K562 (cell line): ENCODE results near the gene UNC5B. TPM values are rescaled to one million over a fixed set of nuclear protein-coding genes. Genes with fewer than 3 reads are reported as not detected.

ENCODE experiments used
- ATAC-seq: fragments of 200-7000 bp; cut with Tn5 transposase; 3 replicates; pipeline ENCODE4 v1.9.1; 2020; ENCODE audit warnings: moderate library complexity
- BruUV-seq: library from RNA; stranded (reverse); fragments of 400-500 nt; replicated peaks from 2 replicates; lab custom pipeline; 2021; lab: Mats Ljungman, UMichigan
- CTCF ChIA-PET: fragments of 300-600 bp; formaldehyde crosslinking; extraction: SDS; loops from one replicate; lab custom pipeline; 2021; ENCODE audit warnings: low intra/inter-chr PET ratio; lab: Yijun Ruan, JAX
- POLR2A ChIA-PET: fragments of 300-600, 350-650 bp; sonication (Branson Sonifier 250); formaldehyde crosslinking; extraction: SDS; loops from one replicate; lab custom pipeline; 2021; ENCODE audit warnings: antibody characterized with exemption, inconsistent platforms; lab: Yijun Ruan, JAX
- DNase-seq, 4 experiments: peaks; one replicate each; pipeline versions ENCODE4 v3.0.0 to v3.0.0-alpha.2; 2011 to 2018; ENCODE audit warnings: low spot score in 3 of 4, mixed read lengths in 3 of 4; ENCODE audit errors: extremely low read depth in 1 of 4
- FAIRE-seq: peaks from 2 replicates; lab custom pipeline; 2011; peaks lifted over from hg19 to GRCh38; lab: Jason Lieb, UNC
- H2AFZ ChIP-seq: 2 replicates; pipeline ENCODE4 v1.6.0; 2011; ENCODE audit warnings: low read depth, low read length, control low read depth, inconsistent platforms
- H3K27ac ChIP-seq: fragments of 200-600 bp; 3 replicates; pipeline ENCODE4 v1.8.0; 2011; ENCODE audit warnings: low read depth, mild to moderate bottlenecking, control low read depth, inconsistent platforms, low read length, moderate library complexity, mixed read lengths; ENCODE audit errors: extremely low read depth
- H3K27me3 ChIP-seq, 2 experiments: fragments of 300-600 bp in 1 of 2; 2 replicates in 1 of 2; 3 replicates in 1 of 2; pipeline versions ENCODE4 v1.6.0 to v1.8.0; 2011; ENCODE audit warnings: inconsistent platforms in 2 of 2, low read length in 2 of 2, mild to moderate bottlenecking in 1 of 2, mixed read lengths in 1 of 2, moderate library complexity in 1 of 2; ENCODE audit not compliant: control insufficient read depth in 2 of 2, insufficient read depth in 2 of 2
- H3K36me3 ChIP-seq: fragments of 300-600 bp; 3 replicates; pipeline ENCODE4 v1.8.0; 2011; ENCODE audit warnings: mild to moderate bottlenecking, low read length, inconsistent platforms; ENCODE audit not compliant: control insufficient read depth, insufficient read depth
- H3K4me1 ChIP-seq, 2 experiments: fragments of 200-600 bp in 1 of 2; replicated peaks in 1 of 2; 2 replicates in 1 of 2; 3 replicates in 1 of 2; pipeline versions ENCODE4 v1.5.1 to v1.8.0; 2011; ENCODE audit warnings: inconsistent platforms in 2 of 2, low read length in 2 of 2, mild to moderate bottlenecking in 1 of 2, mixed read lengths in 1 of 2, moderate library complexity in 1 of 2; ENCODE audit not compliant: control insufficient read depth in 2 of 2, insufficient read depth in 2 of 2
- H3K4me2 ChIP-seq: 2 replicates; pipeline ENCODE4 v1.6.1; 2011; ENCODE audit warnings: low read length, control low read depth, inconsistent platforms, mixed read lengths; ENCODE audit not compliant: insufficient read depth
- H3K4me3 ChIP-seq: fragments of 200-600 bp; sonication (generic), shearing (Covaris generic); 2 replicates; pipeline ENCODE4 v1.5.1; 2016; ENCODE audit warnings: control low read depth, inconsistent platforms
- H3K79me2 ChIP-seq: fragments of 200-600 bp; 3 replicates; pipeline ENCODE4 v1.8.0; 2011; ENCODE audit warnings: low read length, inconsistent platforms; ENCODE audit not compliant: control insufficient read depth, insufficient read depth
- H3K9ac ChIP-seq, 2 experiments: 2 replicates each; pipeline versions ENCODE4 v1.6.0 to v1.6.1; 2011; ENCODE audit warnings: low read depth in 2 of 2, low read length in 2 of 2, control low read depth in 1 of 2, inconsistent platforms in 1 of 2, mild to moderate bottlenecking in 1 of 2, mixed read lengths in 1 of 2; ENCODE audit not compliant: insufficient read depth in 1 of 2
- H3K9me1 ChIP-seq: one replicate; pipeline ENCODE4 v1.6.0; 2011; ENCODE audit warnings: inconsistent platforms, mild to moderate bottlenecking, low read length, moderate library complexity; ENCODE audit not compliant: control insufficient read depth, insufficient read depth
- H3K9me3 ChIP-seq: replicated peaks from 2 replicates; pipeline ENCODE4 v1.5.1; 2011; ENCODE audit warnings: low read depth, low read length, inconsistent platforms; ENCODE audit not compliant: control insufficient read depth, insufficient read depth
- H4K20me1 ChIP-seq: replicated peaks from 2 replicates; pipeline ENCODE4 v1.6.1; 2011; ENCODE audit warnings: low read length, inconsistent platforms, mixed read lengths; ENCODE audit not compliant: control insufficient read depth, insufficient read depth
- CTCF ChIP-seq, 3 experiments: IDR thresholded peaks in 2 of 3; conservative IDR thresholded peaks in 1 of 3; 2 replicates each; pipeline ENCODE4 v1.5.1; 2011 to 2012; ENCODE audit warnings: low read length in 3 of 3, mild to moderate bottlenecking in 3 of 3, control low read depth in 2 of 3, improper control_type of control experiment in 1 of 3, inconsistent platforms in 1 of 3, low read depth in 1 of 3, mixed read lengths in 1 of 3, moderate library complexity in 1 of 3; ENCODE audit not compliant: insufficient read depth in 2 of 3
- E2F6 ChIP-seq, 2 experiments: IDR thresholded peaks; 2 replicates each; pipeline ENCODE4 v1.6.1; 2011; ENCODE audit warnings: borderline replicate concordance in 1 of 2, control low read depth in 1 of 2, low read depth in 1 of 2, low read length in 1 of 2, mild to moderate bottlenecking in 1 of 2, mixed read lengths in 1 of 2, moderate library complexity in 1 of 2; ENCODE audit not compliant: insufficient read depth in 1 of 2, insufficient read length in 1 of 2, poor library complexity in 1 of 2, severe bottlenecking in 1 of 2; ENCODE audit errors: extremely low read depth in 1 of 2
- HMG20A ChIP-seq: fragments of 450-650 bp; formaldehyde crosslinking; conservative IDR thresholded peaks from 2 replicates; pipeline ENCODE4 v1.4.0; 2020; ENCODE audit warnings: mild to moderate bottlenecking, mixed read lengths
- ILK ChIP-seq: fragments of 450-650 bp; IDR thresholded peaks from 2 replicates; pipeline ENCODE4 v1.6.1; 2016; ENCODE audit warnings: missing genetic modification characterization, low read depth, mild to moderate bottlenecking, missing compliant biosample characterization, moderate library complexity, borderline replicate concordance
- SAP30 ChIP-seq: fragments of 200-600 bp; sonication (generic); IDR thresholded peaks from 2 replicates; pipeline ENCODE4 v1.6.1; 2012; ENCODE audit warnings: borderline replicate concordance, low read depth, mild to moderate bottlenecking, moderate library complexity, low read length, control low read depth, inconsistent platforms; ENCODE audit not compliant: insufficient read depth, poor library complexity, severe bottlenecking
- ZBTB1 ChIP-seq: sonication (generic); formaldehyde crosslinking; IDR thresholded peaks from 2 replicates; pipeline ENCODE4 v1.8.1; 2023; ENCODE audit warnings: missing genetic modification reagents, low read depth, mild to moderate bottlenecking, borderline replicate concordance
- ZNF408 ChIP-seq: fragments of 250-450 bp; sonication (Bioruptor Pico); IDR thresholded peaks from 2 replicates; pipeline ENCODE4 v1.4.0; 2020; ENCODE audit warnings: low read depth, mild to moderate bottlenecking, moderate library complexity
- ZNF668 ChIP-seq: fragments of 250-450 bp; sonication (Bioruptor Pico); IDR thresholded peaks from 2 replicates; pipeline ENCODE4 v1.8.0; 2022; ENCODE audit warnings: mild to moderate bottlenecking, inconsistent platforms
- WGBS: fragments of 100-300 bp; shearing (Covaris generic); methylation state at CpG from one replicate; pipeline ENCODE4 v1.1.6; 2016; ENCODE audit warnings: low coverage, mixed read lengths; ENCODE audit not compliant: insufficient coverage; ENCODE audit errors: missing lambda C conversion rate; 5-methylcytosine and 5-hydroxymethylcytosine counted together
- in situ Hi-C: fragments of 300-500 bp; cut with MboI; formaldehyde crosslinking; loops from 4 replicates; pipeline ENCODE4 v1.15.0; 2018; ENCODE audit warnings: inconsistent platforms, mixed read lengths
- intact Hi-C: fragments of 100-400 bp; cut with micrococcal nuclease; formaldehyde crosslinking; loops from 2 replicates; pipeline ENCODE4 v1.14.2; 2022
- polyA plus RNA-seq, 8 experiments: library from polyadenylated mRNA; depleted of rRNA in 4 of 8; stranded (reverse) in 5 of 8; unstranded in 3 of 8; fragments of >200 nt; fragmentation: Nextera tagmentation in 2 of 8; fragmentation: Illumina TruSeq in 1 of 8; extraction: Ambion mirVana in 2 of 8; extraction: Trizol in 1 of 8; gene quantifications; 2 replicates each; pipeline versions ENCODE4 v1.2.1 to v1.2.3, GENCODE V29; 2011 to 2014; ENCODE audit warnings: inconsistent platforms in 1 of 8, missing spikeins in 1 of 8
- total RNA-seq, 7 experiments: library from RNA; depleted of rRNA in 6 of 7; stranded (reverse); fragments of >200 nt in 6 of 7; fragmentation: Illumina TruSeq in 2 of 7; extraction: Trizol in 2 of 7; gene quantifications; 2 replicates each; pipeline versions ENCODE4 v1.2.1 to v1.2.3, GENCODE V29; 2011 to 2021; ENCODE audit warnings: low replicate concordance in 1 of 7

UNC5B gene
- total and polyA plus RNA-seq, 9 of the 15 experiments (the other 6 are each of a cell fraction or from before 2014, with no cell fraction given): 0.10 to 8.4 (median 2.1) TPM

GRCh38 chr10:71236286-71236685 is 23.9 kb downstream of the UNC5B start:
- Histone ChIP-seq H3K9ac (no peak overlapping the region), H3K79me2 (no peaks in the 10 kb centered on the region), H3K9me3 (no peaks in the 10 kb centered on the region), H4K20me1 (peaks cover 4% of the 10 kb centered on the region; the same call in 1 of the 2 replicates), H3K4me1 (peaks cover 40 to 51% of the 10 kb centered on the region in 2 experiments), H3K27ac (no peak overlapping the region), H3K4me3 (no peak overlapping the region), H3K36me3 (no peaks in the 10 kb centered on the region), H3K27me3 (peaks cover 0 to 11% of the 10 kb centered on the region in 2 experiments; a peak in 2 of 5 replicates), H2AFZ (no peak overlapping the region), H3K4me2 (no peak overlapping the region), H3K9me1 (no peaks in the 10 kb centered on the region)
- ChIA-PET POLR2A (interaction anchor here (0.5 to 1.6 kb wide), 5 partner anchors 13 to 51 kb away, joined by 3 to 4 read pairs (median 3); no protein-coding TSS in a partner anchor), CTCF (interaction anchor here (0.6 kb wide), 1 partner anchor 10 kb away, joined by 3 read pairs; no protein-coding TSS in a partner anchor)
- DNase-seq (no peak), ATAC-seq (no peak), FAIRE-seq (no peak)
- BruUV-seq: no TSS peak
- intact Hi-C loops: no loop called here
- 54% methylated on average over 9 of the region's 10 CpGs for WGBS
- in situ Hi-C loops: no loop called here
- TF ChIP-seq SAP30: no peak
- no peak for TF ChIP-seq ZBTB1
- no peak for TF ChIP-seq E2F6 (IDR thresholded peaks at IDR 0.05; ENCODE audit: borderline replicate concordance in 1 of 2, extremely low read depth in 1 of 2, insufficient read depth in 1 of 2, insufficient read length in 1 of 2, low read depth in 1 of 2, low read length in 1 of 2, poor library complexity in 1 of 2, severe bottlenecking in 1 of 2)
- no peak for TF ChIP-seq ZNF668 (CRISPR knock-in tag)
- no peak for TF ChIP-seq CTCF (IDR thresholded peaks at IDR 0.05 in 2 of 3, conservative IDR thresholded peaks at IDR 0.05 in 1 of 3; ENCODE audit: insufficient read depth in 2 of 3, low read depth in 1 of 3, low read length in 3 of 3)
- TF ChIP-seq ZNF408: no peak
- TF ChIP-seq HMG20A: no peak
- no peak for TF ChIP-seq ILK (tag)
- TF ChIP-seq, all 486 proteins: peak for 0
